Activated T-cell treated with anti-CD3 and anti-CD28 coated beads, Interleukin-2, amount 50 U/mL, for 48 hours (primary cell): ENCODE results near the gene PALLD.

ENCODE experiments used
- DNase-seq, 2 experiments: peaks; one replicate each; pipeline ENCODE4 v3.0.0-alpha.2; 2020

Gene PALLD

GRCh38 chr4:168560184-168561180, 63.6 kb downstream of the PALLD start:
- DNase-seq: no peak

- no peak for DNase-seq
These were observed 65.3 kb downstream of the PALLD start for GRCh38 chr4:168562041-168562571.

- DNase-seq: no peak
These were observed 67.2 kb downstream of the PALLD start for GRCh38 chr4:168564023-168564422.

GRCh38 chr4:168565130-168565529, 68.3 kb downstream of the PALLD start:
- DNase-seq: no peak

GRCh38 chr4:168566726-168567125, 69.9 kb downstream of the PALLD start:
- no peak for DNase-seq

GRCh38 chr4:168569066-168569930, 72.4 kb downstream of the PALLD start:
- DNase-seq: peak in 1 of 2 experiments; percentile 25

- DNase-seq: no peak
These were observed 73.1 kb downstream of the PALLD start for GRCh38 chr4:168569931-168570276.

GRCh38 chr4:168570466-168570865, 73.6 kb downstream of the PALLD start:
- DNase-seq: no peak

- DNase-seq: no peak
These were observed 75.2 kb downstream of the PALLD start for GRCh38 chr4:168572002-168572401.

- no peak for DNase-seq
These were observed 77.0 kb downstream of the PALLD start for GRCh38 chr4:168573870-168574269.

GRCh38 chr4:168574581-168575295, 77.9 kb downstream of the PALLD start:
- no peak for DNase-seq

- DNase-seq: no peak
These were observed 78.6 kb downstream of the PALLD start for GRCh38 chr4:168575473-168575872.

- DNase-seq: no peak
These were observed 80.8 kb downstream of the PALLD start for GRCh38 chr4:168577624-168578023.

- DNase-seq: no peak
These were observed 83.4 kb downstream of the PALLD start for GRCh38 chr4:168580228-168580627.

GRCh38 chr4:168584321-168584771, 87.5 kb downstream of the PALLD start:
- no peak for DNase-seq

GRCh38 chr4:168585168-168586091, 88.6 kb downstream of the PALLD start:
- DNase-seq: peak; percentile 37 to 51

- DNase-seq: no peak
These were observed 90.1 kb downstream of the PALLD start for GRCh38 chr4:168586926-168587325.

GRCh38 chr4:168587411-168588125, 90.7 kb downstream of the PALLD start:
- no peak for DNase-seq

- DNase-seq: no peak
These were observed 92.2 kb downstream of the PALLD start for GRCh38 chr4:168588916-168589531.

- DNase-seq: no peak
These were observed 95.8 kb downstream of the PALLD start for GRCh38 chr4:168592676-168593075.
